ENCODE data around the gene TCFL5.

GRCh38 chr20:62888910-62889309 is 27.3 kb upstream of the TCFL5 start:
- TF ChIP-seq POLR2A (IDR thresholded peaks at IDR 0.05; ENCODE audit: low read depth, low read length): no peak
- TF ChIP-seq CTCF (IDR thresholded peaks at IDR 0.05 in 2 of 3, conservative IDR thresholded peaks at IDR 0.05 in 1 of 3; ENCODE audit: control insufficient read depth in 2 of 3, extremely low read depth in 1 of 3, insufficient read depth in 1 of 3, low read depth in 3 of 3, low read length in 3 of 3): no peak
- TF ChIP-seq SMAD5 (IDR thresholded peaks at IDR 0.05; ENCODE audit: low read depth): no peak
- TF ChIP-seq ZNF687 (IDR thresholded peaks at IDR 0.05): no peak
- TF ChIP-seq NFYB (IDR thresholded peaks at IDR 0.05; ENCODE audit: insufficient read depth, low read depth, low read length): no peak
- no peak for TF ChIP-seq SRF (IDR thresholded peaks at IDR 0.05; ENCODE audit: low read depth in 2 of 2, low read length in 2 of 2)
- no peak for TF ChIP-seq ZNF217 (IDR thresholded peaks at IDR 0.05)
- TF ChIP-seq SMC3 (IDR thresholded peaks at IDR 0.05; ENCODE audit: borderline replicate concordance, low read length): no peak
- TF ChIP-seq FOXK2 (IDR thresholded peaks at IDR 0.05): no peak
- no peak for TF ChIP-seq MYC (IDR thresholded peaks at IDR 0.05; ENCODE audit: insufficient read depth, insufficient read length, insufficient replicate concordance, low read length, severe bottlenecking)
